Activated CD8-positive, alpha-beta memory T cell treated with anti-CD3 and anti-CD28 coated beads, Interleukin-2, amount 50 U/mL, for 1 hour (primary cell): ENCODE measurements around the gene XPR1.
"Not testable (repeated sequence)": the region's sequence is repeated elsewhere in the genome, so short reads cannot be mapped to it uniquely, and the experiment has no call there.

ENCODE experiments used
- DNase-seq: peaks from one replicate; pipeline ENCODE4 v3.0.0-alpha.2; 2020; ENCODE audit errors: extremely low read depth

Gene XPR1

GRCh38 chr1:180785291-180785690 lies 153.5 kb downstream of the XPR1 start:
- no peak for DNase-seq

GRCh38 chr1:180785887-180786286 lies 154.1 kb downstream of the XPR1 start:
- DNase-seq = no peak

GRCh38 chr1:180786624-180787023 lies 154.8 kb downstream of the XPR1 start:
- DNase-seq = no peak

- DNase-seq = no peak
These were observed 155.9 kb downstream of the XPR1 start for GRCh38 chr1:180787628-180788307.

GRCh38 chr1:180789460-180789859 lies 157.6 kb downstream of the XPR1 start:
- DNase-seq = no peak

- not testable (repeated sequence) for DNase-seq
These were observed 159.3 kb downstream of the XPR1 start for GRCh38 chr1:180791152-180791551.

GRCh38 chr1:180791806-180792205 lies 160.0 kb downstream of the XPR1 start:
- no peak for DNase-seq

- no peak for DNase-seq
These were observed 161.6 kb downstream of the XPR1 start for GRCh38 chr1:180793451-180793850.

- no peak for DNase-seq
These were observed 165.2 kb downstream of the XPR1 start for GRCh38 chr1:180796897-180797640.

GRCh38 chr1:180800945-180801344 lies 169.1 kb downstream of the XPR1 start:
- DNase-seq = no peak

GRCh38 chr1:180802813-180803212 lies 171.0 kb downstream of the XPR1 start:
- no peak for DNase-seq

GRCh38 chr1:180805316-180805715 lies 173.5 kb downstream of the XPR1 start:
- DNase-seq = no peak

- DNase-seq = no peak
These were observed 179.5 kb downstream of the XPR1 start for GRCh38 chr1:180811298-180811697.

- DNase-seq = no peak
These were observed 180.1 kb downstream of the XPR1 start for GRCh38 chr1:180811886-180812285.

- DNase-seq = no peak
These were observed 182.4 kb downstream of the XPR1 start for GRCh38 chr1:180814258-180814657.

GRCh38 chr1:180815188-180815587 lies 183.4 kb downstream of the XPR1 start:
- DNase-seq = no peak

GRCh38 chr1:180816132-180816531 lies 184.3 kb downstream of the XPR1 start:
- DNase-seq = no peak

- no peak for DNase-seq
These were observed 190.1 kb downstream of the XPR1 start for GRCh38 chr1:180821970-180822369.

GRCh38 chr1:180831507-180831906 lies 199.7 kb downstream of the XPR1 start:
- not testable (repeated sequence) for DNase-seq

GRCh38 chr1:180833180-180833579 lies 201.4 kb downstream of the XPR1 start:
- DNase-seq = not testable (repeated sequence)

- no peak for DNase-seq
These were observed 204.6 kb downstream of the XPR1 start for GRCh38 chr1:180836449-180836848.

- DNase-seq = no peak
These were observed 205.2 kb downstream of the XPR1 start for GRCh38 chr1:180837020-180837419.

- no peak for DNase-seq
These were observed 206.7 kb downstream of the XPR1 start for GRCh38 chr1:180838535-180838934.
